Occipital lobe (tissue), 2 donors: Measurements from ENCODE around the gene SMCO2. TPM values are rescaled to one million over a fixed set of nuclear protein-coding genes. Genes with fewer than 3 reads are reported as not detected.

Experiments used
- DNase-seq: peaks from one replicate; lab custom pipeline; 2025; lab: John Stamatoyannopoulos, UW
- total RNA-seq: library from RNA; depleted of rRNA; stranded (reverse); fragments of >200 nt; gene quantifications from one replicate; pipeline ENCODE4 v1.2.3, GENCODE V29; 2014

SMCO2 gene
- 0.78 TPM for total RNA-seq

DNA sequence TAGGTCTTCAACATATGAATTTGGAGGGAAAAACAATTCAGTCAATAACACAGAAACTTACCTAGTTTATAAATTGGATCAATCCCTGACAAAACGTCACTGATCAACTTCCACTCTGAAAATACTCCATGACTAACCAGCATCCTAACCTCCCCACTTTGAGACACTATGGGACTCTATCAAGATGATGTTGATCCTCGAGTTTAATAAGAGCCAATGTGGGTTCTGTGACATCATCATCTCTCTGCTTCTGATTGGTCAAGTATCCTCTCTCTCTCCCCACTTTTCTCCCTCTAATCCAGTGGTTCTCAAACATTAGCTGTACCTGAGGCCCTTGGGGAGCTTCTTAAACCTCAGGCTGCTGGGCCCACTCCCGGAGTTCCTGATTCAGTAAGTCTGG lies at the start of gene SMCO2:
TSS of gene SMCO2 (plus strand) at position 301 of the 400 bp plus-strand sequence. CDS start 23,896 bp downstream, outside the sequence.
- DNase-seq: no peak

DNA sequence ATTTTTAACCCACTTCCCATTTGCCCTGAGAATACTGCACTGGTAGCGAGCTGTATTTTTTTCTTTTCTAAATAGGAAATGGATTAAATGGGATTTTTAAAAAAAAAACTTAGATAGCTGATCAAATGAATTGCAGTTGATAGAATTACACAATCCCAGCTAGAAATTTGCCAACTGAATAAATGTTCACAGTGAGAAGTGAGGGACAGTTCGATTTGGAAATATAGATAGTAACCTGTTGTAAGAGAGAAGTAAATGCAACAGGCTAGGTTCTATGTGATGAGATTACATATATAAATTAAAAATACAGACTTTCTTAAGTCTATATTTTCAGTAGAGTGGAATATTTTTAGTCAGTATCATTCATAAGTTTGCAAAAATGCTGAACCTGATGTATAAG lies 48.1 kb upstream of the SMCO2 start:
- no peak for DNase-seq

DNA sequence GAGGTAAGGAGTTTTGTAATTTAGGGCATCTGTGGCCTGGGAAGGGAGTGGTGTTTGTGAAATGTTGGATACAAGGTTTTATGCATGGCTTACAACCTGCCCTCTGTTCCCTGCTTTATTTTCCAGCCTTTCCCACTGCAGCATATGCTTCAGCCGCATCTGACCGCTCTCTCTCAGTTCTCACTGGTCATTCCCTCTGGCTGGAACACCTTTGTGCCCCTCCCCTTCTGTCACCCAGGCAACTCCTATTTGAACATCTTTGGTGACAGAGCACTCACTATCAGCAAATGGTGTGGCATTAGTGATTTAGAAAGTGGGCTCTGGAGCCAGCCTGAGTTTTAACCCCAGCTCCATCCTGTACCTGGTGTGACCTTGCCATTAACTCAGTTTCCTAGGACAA lies 47.5 kb upstream of the SMCO2 start:
- DNase-seq: no peak

DNA sequence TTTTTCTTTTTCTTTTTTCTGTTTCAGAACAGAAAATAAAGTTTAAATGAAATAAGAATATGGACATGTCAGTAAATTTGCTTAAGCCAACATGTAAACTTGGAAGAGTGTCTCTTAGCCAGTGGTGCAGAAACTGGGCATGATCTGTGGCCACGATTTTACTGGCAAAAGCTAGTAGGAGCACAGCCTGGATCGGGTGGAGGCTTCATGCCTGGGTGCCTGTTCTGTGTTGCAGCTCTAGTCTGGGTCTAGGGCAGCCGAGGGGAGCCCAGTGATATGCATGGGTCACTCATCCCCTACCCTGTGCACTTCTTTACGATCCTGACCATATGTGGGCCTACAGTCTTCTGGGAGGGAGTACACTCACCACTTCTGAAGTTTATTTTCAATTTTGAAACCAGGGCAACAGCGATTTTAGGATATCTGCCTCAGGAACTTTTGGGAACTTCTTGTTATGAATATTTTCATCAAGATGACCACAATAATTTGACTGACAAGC lies 45.6 kb upstream of the SMCO2 start:
- no peak for DNase-seq

DNA sequence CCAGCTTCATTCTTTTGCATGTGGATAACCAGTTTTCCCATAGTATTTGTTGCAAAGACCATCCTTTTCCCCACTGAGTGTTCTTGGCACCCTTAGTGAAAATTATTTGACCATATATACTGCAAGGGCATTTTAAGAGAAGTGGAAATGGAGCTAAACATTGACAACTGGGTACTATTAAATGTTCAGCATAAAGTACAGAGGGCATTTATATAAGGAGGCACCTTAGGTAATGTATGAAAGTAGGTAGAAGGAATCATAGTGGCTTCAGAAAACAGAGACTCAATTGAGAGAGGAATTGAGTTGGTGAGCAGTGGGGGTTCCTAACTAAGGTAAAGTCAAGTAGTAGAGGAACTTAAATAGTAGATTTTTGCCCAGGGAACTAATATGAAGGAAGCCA lies 34.5 kb upstream of the SMCO2 start:
- DNase-seq: no peak

DNA sequence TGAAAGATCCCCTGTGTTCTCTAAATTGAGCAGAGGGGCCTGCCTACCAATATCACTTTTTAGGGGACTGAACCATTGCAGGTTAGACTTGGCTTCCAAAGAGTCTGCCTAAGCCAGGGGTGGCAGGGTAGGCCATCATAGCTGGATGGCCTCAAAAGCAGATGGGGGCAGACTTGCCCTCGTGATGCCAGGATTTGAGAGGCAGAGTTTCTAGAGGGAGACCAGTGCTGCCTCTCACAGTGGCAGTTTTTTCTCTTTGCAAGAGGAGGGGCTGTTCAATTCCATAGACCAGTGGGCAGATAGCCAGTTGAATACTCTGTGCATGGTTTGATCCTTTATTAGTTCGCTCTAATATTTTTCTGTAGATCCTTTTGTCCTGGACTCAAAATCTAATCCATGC lies 23.8 kb upstream of the SMCO2 start:
- DNase-seq: no peak

DNA sequence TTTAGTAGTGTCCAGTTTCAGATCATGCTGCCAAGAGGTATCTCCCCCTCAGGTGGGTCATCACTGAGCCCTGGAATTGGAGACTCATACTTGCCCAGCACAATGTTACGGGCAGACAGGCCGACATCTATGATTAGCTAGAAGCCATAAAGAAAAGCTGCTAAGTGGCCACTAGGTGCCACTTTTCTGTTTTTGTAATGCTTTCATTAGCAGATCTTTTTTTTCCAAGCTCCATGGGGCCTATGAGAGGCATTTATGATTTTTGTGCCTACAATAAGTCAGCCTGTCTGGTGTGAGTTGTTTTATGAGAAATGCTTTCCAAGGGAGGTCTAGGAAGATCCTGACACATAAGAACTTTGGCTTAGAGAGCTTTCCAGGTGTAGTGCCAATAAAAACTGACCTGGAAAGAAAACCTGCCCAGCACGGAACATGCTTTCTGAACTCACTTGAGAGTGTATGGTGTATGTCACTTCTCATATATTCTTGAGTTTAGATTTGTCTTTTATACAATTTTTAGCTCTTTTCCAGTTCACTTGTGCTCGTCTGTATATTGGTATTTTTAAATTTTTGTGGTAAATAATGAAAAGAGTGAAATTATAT lies 21.8 kb upstream of the SMCO2 start:
- no peak for DNase-seq

DNA sequence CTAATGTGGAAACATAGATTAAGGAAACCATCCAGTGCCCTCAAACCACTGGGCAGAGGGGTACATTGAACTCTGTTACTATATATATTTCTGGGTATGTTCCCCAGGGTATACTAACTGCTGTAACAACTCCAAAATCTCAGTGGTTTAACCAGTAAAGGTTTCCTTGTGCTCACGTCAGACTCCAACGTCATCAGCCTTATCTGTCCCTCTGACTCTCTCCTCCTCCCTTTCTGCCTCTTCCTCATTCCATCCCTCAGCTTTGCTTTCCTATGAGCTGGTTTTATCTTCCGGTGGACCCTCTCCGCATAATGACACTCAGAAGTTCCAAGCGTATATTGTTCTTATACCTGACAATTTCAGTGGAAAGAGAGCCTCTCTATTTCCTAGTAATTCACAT lies 21.2 kb upstream of the SMCO2 start:
- no peak for DNase-seq

DNA sequence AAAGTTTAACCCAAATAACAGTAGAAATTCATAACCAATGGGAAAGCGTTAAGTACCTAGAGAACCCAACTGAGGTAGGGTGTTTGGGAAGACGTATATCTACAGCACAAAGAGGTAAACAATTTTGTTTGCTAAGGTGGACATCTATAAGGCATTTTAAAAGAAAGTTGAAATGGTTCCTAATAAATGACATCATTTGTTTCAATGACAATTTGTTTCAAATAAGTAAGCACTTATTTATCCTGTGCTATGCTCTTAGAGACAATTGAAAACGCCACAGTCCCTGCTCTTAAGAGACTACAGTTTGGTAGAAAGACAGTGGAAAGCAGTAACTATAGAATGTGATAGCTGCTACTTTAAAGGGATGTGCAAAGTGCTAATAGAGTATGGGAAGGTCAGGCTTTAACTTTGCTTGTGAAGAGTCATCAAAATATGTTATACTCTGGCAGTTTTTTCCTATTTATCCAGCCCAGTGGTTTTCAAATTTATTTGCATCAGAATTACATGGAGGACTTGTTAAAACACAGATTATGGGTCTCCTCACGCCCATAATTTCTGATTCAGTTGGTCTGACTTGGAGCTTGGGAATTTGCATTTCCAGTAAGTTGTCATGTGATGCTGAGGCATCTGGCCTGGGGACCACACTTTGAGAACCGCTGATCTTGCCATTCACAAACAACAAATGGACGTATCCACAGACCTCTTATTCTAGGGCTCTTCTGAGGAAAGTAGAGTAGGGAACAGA lies 19.6 kb upstream of the SMCO2 start:
- DNase-seq: no peak

DNA sequence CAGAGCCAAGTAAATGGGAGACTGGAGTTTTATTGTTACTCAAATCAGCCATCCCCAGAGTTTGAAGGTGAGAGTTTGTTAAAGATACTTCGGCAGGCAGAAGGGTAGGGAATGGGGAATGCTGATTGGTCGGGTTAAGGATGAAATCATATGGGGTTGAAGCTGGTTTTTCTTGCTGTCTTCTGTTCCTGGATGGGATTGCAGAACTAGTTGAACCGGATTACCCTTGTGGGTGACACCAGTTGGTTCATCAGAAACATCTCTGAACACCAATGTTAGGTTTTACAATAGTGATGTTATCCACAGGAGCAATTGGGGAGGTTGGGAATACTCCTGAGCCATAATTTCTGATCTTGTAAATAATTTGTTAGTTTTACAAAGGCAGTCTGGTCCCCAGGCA lies 18.7 kb upstream of the SMCO2 start:
- DNase-seq: no peak

DNA sequence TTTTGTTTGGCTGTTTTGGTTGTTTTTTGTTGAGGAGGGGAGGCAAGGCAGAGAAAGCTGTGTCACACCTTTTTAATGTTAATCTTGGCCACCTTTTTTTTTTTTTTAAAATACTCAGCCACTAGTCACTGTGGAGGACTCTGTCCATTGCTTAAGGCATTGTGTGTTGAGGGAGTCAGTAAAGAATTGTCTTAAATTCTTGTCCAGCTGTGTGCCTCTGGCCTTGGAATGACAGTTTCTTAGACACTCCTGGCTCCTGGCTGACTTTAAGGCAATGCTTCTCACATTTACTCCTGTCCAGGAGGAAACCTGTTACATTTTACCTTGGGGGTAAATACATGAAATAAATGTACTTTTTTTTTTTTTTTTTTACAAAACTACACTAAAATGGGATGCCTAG lies 18.1 kb upstream of the SMCO2 start:
- no peak for DNase-seq

DNA sequence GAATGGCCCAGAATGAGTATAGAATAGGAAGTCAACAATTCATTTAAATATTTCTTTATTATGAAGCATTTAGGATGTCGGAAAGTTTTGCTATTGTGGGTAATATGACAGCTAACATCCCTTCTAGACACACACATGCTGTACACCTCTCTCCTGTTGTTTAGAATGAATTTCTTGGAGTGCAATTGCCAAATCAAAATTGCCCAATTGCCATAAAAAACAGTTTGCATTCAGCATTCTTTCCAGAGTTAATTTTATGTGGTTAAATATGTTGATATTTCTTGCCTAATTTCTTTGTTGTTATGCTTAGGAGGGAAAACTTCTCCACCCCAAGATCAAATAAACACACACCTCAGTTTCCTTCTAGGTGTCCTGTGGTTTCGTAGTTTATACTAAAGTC lies 16.9 kb upstream of the SMCO2 start:
- DNase-seq: no peak

DNA sequence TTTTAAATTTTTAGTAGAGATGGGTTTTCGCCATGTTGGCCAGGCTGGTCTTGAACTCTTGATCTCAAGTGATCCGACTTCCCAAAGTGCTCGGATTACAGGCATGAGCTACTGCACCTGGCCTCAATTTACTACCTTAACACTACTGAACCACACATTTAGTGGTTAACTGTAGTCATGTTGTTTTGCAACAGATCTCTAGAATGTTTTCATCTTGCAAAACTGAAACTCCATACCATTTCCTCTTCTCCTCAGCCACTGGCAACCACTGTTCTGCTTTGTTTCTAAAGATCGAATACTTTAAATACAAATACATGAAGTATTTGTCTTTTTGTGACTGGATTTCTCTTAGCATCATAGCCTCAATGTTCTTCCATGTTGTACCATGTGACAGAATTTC lies 15.4 kb upstream of the SMCO2 start:
- DNase-seq: no peak

DNA sequence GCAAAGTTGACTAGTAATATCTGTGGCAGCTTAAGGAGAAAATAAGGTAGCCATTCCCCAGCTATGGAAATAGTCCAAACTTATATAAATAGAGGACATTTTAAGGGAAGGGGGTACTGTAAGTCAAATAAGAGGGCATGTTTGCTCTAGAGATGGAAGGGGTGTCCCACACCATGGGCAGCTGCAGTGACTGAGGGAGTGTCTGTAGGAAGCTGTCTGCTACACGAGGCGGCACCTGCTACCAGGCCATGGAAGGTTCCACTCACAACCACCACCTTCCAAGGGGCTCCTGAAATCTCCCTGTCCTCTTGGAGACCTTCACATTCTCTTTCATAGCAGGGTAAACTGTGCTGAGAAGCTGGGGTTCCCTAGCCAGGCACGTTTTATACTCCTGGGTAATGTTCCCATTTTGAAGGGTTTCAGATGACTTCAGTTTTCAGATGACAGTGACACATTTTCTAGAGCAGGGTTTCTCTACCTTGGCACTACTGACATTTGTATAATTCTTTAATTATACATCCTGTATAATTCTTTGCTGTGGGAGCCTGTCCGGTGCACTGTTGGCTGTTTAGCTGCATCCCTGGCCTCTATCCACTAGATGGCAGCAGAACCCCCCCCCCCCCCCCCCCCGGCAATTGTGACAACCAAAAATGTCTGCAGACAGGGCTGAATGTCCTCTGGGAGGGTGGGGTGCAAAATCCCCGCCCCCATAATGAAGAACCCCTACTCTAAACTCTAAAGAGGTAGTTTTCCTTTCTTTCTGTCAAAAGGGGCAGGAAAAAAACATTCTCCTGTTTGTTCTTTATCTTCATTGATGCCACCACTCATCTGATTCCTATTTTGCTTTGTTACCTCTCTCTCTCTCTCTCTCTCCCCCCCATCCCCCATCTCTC lies 11.6 kb upstream of the SMCO2 start:
- DNase-seq: peak; percentile 29

DNA sequence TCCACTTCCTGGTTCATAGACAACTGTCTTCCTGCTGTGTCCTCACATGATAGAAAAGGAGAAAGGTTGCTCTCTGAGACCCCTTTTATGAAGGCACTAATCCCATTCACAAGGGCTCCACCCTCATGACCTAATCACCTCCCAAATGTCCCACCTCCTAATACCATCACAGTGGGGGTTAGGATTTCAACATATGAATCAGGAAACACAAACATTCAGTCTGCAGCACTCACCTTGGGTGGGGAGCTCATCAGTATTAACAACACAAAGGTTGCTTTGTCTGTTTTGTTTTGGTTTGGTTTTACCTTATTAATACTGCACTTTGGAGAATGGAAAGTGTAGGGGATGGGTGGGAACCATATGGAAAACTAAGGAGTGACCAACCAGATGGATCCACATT lies 10.5 kb upstream of the SMCO2 start:
- no peak for DNase-seq

DNA sequence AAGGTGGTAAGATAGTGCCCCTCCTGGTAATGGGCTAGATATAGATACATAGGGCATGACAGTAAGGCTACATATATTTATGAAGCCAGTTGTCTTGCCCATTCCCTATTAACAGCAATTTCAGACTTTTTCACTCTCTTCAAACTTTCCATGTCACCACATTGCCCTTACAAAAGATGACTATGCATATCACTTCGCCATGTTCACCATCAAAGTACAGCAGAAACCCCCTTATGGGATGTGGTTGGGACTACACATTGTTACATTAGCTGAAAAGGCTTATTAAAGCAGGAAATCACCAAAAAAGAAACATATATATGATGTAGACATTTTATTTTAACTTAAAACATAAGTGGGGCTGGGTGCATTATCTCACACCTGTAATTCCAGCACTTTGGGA lies 9.8 kb upstream of the SMCO2 start:
- DNase-seq: no peak

DNA sequence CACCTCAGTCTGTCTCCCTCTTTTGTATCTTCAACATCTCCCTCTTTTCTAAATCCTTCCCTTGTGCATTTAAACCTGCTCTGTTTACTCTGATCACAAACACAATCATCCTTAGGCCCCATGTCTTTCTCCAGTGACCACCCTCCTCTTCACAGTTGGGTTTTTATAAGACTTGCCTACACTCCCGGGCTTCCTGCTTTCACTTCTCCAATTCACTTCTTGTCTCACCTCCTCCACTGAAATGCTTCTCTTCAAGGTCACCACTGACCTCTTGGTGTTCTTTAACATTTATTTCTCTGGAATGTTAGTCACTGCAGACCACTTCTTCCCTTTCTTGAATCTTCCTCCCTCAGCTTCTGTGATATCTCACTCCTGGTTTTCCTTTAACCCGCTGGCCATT lies 8.7 kb upstream of the SMCO2 start:
- DNase-seq: no peak

DNA sequence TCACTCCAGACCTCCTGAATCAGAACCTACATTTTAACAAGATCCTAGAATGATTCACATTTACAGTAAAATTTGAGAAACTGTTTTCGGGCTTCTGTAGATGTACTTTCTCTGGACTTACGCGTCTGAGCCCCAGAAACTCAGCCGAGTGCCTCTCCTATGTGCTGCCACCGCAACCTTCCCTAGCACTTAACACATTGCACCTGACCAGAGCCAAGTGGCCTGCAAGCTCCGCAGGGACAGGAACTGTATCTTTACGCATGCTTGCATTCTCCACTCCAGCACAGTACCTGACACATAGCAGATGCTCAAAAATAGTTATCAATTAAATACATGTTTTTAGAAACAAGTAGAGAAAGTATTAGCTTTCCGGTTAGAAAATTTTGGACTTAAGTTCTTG lies 1.2 kb downstream of the SMCO2 start:
- DNase-seq: no peak

DNA sequence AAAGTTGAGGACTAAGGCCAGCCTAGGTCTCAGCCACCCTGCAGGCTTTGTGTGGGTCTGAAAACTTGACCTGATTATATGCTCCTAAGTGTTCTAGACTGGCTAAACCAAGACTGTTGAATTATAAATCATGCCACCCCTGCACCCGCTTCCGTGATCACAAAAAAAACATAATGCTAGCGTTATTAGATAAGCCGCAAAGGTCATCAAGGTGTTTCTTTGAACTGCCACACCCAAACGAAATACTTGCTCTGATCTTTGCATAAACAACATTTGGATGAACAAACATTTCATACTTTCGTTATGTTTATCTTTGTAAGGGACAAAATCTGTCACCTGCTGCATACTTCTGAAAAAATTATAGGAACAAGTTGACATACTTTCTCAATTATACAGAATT lies 2.5 kb downstream of the SMCO2 start:
- no peak for DNase-seq

DNA sequence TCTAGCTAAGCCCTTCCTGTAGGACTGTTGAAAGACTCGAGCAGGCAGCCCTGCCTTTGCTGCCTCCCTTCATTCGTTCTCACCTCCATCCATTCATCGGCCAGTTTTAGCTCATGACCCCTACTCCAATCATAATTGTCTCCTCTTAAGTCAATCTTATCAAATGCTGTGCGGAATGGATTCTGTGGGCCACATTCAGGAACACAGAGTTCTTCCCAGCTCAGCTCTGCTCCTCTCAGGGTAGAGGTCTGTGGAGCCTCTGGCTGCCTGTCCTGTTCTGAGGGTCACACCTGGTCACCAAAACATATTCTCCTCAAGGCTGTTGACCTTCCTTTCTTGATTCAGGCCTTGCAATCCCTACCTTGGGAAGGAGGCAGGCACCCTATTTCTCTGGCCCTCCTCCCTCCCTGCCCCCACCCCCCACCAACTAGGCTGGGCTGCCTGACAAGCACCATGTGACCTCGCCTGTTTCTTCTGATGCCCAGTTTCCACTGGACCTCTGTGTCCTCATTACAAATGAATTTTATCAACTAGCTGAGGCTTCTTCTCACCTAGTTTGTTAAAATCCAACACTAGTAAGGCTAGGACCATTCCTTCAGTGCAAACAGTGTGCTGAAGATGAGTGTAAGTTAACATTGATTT lies 3.5 kb downstream of the SMCO2 start:
- DNase-seq: no peak

DNA sequence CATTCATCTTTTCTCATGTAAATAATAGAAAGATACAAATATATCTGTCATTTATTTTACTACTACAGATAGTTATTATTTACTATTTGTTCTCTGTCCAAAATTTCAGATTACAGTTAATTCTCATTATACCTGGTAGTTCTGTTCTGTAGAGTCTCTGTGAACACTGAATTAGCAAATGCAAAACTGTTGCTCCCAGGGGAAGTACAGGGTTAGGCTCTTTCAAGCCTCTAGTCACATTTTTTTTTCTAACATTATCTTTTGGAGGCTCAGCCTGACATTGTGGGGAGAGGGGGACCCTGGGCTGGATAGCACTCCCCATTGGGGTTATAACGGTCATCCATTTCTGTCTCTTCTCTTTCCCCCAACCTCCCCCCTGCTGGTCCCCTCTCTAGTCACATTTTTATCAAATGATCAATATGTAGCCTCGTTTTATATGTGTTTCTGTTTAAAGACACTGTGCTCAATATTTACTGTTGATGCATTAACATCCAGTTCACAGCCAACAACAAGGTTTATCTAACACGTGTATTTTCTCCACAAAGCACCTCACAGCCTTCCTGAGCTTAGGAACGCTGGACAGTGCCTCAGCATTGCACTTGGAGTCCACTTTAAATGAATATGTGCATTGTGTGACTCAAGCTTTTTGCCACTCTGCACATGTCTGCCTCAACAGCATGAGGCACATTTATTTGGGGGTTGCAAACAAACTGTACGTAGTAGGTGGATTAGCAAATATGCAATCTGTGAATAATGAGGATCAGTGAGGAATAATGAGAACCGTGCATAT lies 4.7 kb downstream of the SMCO2 start:
- DNase-seq: no peak
